ENCODE data around the gene TBX21.

TBX21 gene

GRCh38 chr17:47733047-47733673 lies at the start of gene TBX21:
Gene TBX21, plus strand, starts transcription at chr17:47733236. Its CDS starts 219 bp downstream, at chr17:47733455.
- DNase-seq (ENCODE audit: low spot score), result peak; percentile 95

DNA sequence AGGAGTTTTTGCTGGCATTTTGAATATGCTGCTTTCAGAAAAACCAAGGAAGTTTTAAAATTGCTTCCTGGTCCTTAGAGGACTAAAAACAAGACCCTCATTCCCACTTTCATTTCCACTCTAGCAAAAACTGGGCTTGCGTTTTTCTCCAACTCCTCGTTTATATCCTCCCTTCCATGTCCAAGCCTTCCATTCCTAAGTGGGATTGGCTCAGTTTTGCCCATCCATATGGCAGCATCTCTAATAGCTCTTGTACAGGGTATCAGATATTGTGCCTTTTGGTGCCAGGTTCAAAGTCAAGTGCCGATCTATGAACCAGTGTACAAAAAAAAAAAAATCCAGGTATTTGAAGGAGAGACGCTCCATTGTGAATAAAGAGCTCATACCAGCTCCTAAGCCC lies 49.0 kb upstream of the TBX21 start:
- DNase-seq (ENCODE audit: low spot score), result no peak

GRCh38 chr17:47684535-47685193 lies 48.4 kb upstream of the TBX21 start:
- DNase-seq (ENCODE audit: low spot score), result no peak

- no peak for DNase-seq (ENCODE audit: low spot score)
Observed at GRCh38 chr17:47685556-47686275, 47.3 kb upstream of the TBX21 start.

DNA sequence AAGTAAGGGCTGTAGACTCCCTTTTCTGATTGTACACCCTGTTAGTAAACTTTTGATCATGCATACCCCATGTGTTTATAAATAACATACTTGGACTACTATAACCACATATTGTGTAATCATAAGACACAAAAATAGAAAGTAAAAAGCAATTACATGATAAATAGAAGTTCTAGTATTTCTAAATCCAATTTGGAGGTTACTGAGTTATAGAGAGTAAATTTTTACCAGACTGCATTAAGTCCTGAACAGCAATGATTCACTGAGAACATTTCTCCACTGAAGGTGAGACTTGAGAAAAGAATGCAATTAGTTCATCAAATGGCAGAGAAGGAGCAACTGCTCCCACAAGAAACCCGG lies 46.8 kb upstream of the TBX21 start:
- no peak for DNase-seq (ENCODE audit: low spot score)

DNA sequence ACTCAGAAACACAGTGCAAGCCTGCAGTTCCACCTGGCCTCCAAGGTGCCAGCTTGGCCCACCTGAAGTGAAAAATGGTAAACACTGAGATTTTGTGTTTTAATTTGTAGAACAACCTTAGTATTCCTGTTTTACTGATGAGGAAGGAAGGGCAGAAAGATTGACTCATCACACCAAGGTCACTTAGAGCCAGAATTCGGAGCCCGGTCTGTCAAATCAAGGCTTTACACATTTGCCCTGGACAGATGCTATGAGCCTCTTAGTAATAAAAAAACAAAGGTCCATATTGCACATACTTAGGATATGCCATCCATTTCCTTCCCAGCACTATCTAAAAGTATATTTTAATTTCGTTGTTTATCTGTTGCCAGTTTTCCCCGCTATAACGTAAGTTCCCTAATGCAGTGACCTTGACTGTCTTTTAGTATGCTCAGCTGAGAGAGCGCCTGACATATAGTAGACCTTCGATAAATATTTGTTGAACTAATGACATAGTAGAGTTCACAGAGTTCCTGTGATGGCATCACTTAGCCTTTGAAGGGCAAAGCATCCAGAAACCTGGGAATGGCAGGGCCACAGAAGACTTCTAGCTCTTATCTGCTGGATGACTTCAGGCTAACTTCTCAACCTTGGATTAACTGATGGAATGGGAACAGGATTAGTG lies 46.2 kb upstream of the TBX21 start:
- no peak for DNase-seq (ENCODE audit: low spot score)

- no peak for DNase-seq (ENCODE audit: low spot score)
Observed at GRCh38 chr17:47687328-47687690, 45.7 kb upstream of the TBX21 start.

DNA sequence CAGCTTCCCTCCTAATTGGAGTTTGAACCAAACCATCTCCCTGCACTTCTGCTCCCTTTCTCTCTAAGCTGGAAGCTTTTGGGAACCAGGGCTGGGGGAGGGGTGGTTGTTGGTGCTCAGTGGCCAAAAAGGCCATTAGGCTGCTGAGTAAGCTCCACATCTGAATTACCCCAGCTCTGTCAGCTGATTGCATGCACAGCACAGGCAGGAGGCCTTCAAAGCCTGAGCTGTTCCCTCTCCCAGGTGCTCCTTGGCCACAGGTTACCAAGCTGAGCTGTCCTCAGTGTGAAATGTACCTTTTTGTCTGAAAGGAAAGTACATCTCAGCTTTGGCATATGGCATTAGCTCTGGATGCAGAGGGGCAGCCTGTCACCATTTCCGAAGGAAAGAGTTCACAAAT lies 45.3 kb upstream of the TBX21 start:
- peak; percentile 27 for DNase-seq (ENCODE audit: low spot score)

DNA sequence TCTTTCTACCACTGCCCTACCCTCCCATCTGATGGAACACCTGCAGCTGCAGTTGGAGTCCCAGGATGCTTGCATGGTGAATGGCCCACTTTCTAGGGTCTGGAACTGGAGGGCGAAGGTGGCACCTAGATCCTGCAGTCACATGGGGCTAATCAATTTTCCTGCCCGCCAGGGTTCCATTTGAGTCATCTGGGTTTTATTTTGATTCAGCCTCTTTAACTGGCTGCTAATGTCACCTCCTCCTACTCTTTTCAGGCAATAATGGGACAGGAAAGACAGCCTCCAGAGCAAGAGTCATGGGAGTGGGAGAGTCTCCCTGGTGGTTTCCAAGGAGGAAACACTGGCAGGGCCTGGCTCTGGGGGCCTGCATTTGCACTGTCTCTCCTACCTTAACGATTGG lies 42.9 kb upstream of the TBX21 start:
- peak; percentile 30 for DNase-seq (ENCODE audit: low spot score)

DNA sequence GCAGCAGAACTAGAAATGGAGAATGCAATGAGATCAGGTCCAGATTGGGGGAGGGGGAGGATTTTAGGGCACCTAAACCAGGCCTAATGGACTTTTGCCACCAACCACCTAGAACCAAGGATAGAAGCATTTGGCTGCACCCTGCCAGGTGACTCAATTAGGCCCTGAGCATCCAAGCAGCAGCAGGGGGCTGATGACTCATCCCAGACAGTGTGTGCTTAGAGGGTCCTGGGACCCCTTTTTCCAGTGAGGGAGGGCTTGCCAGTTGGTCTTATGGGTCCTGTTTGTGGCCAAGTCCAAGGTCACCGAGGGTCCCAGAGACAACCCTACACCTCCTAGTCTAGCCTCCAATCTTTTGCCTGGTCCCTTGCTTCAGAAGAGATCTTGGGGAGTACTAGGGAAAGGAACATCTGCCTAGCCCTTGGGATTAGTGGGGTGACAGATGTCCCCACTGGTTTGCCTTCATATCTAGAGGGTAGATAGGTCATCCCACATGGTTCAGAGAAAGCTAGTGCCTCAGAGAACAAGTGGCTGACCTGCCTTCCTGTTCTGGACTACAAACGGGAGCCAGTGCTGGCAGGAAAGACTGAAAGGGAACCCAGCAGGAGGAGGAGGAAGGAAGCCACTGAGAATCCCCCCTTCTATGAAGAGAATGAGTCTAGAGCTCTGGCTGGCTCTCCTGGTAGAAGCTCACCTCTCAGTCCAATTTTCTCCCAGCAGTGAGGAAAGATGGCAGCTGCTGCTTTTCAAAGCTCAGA lies 40.7 kb upstream of the TBX21 start:
- DNase-seq (ENCODE audit: low spot score), result peak; percentile 34

DNA sequence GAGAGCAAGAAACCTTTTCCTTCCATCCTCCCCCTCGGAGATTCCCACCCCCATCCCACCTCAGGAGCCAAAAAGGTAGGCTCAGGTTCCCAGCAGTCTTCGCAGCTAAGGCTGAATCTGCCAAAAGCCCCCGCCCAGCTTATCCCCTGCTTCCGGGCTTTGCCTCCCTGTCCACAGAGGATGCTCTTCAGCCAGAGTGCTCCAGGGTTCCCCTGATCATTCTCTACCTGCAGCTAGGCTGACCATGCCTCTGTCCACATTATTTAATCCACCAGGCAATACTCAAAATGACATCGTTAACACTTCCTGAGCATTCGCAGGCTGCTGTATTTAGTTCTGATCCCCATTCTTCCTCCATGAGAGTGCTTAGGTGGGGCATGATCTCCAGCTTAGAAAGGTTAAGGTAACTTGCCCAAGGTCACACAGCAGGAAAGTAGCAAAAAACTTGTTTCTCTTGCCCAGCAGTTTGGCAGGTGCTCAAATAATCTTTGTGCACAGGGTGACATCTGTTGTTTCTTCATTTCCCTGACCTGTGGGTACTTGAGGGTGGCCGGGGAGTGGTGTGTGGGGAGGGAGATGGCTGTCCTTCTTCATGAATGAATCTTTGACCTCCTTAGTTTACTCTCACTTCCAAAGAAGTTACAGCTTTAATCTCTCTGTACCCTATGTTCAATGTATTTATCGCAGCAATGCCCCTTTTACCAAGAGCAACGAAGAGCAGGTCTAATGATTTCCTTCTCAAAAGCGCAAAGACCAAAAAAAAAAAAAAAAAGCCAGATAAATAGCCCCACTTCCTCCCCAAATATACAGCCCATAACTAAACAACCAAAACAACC lies 39.9 kb upstream of the TBX21 start:
- peak; percentile 43 for DNase-seq (ENCODE audit: low spot score)

GRCh38 chr17:47693731-47694580 lies 39.1 kb upstream of the TBX21 start, which contains the start of gene TBKBP1:
Gene TBKBP1, plus strand, starts transcription at chr17:47694161. Its CDS starts 1,952 bp downstream, at chr17:47696113.
- peak; percentile 94 for DNase-seq (ENCODE audit: low spot score)

GRCh38 chr17:47694581-47695428 lies 38.2 kb upstream of the TBX21 start:
- peak; percentile 81 for DNase-seq (ENCODE audit: low spot score)

DNA sequence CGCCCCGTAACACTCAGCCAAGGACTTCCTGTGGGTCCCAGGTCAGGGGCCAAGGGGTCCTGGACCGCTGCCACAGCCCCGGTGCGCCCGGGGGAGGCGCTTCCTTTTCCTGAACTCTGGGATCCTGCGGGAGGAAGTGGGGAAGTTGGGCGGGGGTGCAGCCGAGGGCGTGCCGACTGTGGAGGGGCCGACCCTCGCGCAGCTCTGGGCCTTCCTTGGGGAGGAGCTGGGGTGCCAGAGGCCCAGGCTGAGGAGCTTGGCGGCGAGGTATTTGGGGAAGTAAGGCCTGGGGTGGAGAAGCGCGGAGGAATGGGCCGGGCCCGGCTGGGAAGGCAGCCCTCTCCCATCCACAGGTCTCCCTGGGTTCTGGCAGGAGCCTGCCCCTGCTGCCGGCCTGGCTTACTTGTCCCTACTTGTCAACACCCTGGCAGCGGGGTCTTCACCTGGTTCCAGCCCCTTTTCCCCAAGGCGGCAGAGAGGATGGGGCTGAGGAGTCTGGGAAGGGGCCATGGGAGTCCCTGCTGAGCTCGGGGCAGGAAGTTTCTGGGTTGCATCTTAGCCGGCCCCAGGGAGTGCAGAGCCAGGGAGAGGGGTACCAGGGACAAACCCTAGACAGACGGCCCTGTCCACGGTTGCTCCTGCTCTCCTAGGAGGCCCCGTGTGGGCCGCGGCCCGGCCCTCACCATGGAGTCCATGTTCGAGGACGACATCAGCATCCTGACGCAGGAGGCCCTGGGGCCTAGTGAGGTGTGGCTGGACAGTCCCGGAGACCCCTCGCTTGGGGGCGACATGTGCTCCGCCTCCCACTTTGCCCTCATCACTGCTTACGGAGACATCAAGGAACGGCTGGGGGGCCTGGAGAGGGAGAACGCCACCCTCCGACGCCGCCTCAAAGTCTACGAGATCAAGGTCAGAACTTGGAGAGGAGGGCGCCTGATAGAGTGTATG lies 37.3 kb upstream of the TBX21 start:
- peak; percentile 48 for DNase-seq (ENCODE audit: low spot score)

- no peak for DNase-seq (ENCODE audit: low spot score)
Observed at GRCh38 chr17:47696717-47697642, 36.1 kb upstream of the TBX21 start.

DNA sequence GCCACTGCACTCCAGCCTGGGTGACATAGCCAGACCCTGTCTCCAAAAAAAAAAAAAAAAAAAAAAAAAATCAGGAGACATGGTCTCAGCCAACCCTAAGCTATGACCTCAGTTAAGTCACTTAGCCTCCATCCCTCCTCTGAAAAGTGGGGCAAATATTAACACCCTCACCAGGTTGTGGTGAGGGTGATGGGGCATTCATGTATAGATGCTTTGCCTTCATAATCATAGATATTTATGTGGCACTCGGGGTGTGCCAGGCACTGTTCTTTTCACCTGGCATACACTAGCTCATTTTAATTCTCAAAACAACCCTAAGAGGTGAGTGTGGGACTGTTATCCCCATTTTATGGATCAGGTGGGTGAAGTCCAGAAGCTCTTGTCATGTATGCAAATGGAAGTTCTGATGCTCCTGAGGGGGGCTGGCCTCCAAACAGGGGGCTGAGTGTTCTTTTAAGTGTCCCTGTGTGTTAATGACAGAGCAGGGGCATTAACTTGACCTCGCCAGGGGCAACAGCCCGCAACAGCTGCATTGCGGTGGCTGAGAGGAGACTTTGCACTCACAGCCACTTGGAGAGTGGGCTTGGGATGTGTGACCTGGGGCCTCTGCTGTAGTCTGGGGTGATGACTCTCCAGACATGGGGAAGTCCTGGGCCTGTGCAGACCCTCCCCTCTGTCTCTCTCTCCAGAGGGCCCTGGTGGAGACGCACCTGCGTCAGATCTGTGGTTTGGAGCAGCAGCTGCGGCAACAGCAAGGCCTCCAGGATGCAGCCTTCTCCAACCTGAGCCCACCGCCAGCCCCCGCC lies 34.9 kb upstream of the TBX21 start:
- DNase-seq (ENCODE audit: low spot score), result no peak
